ENCODE results near the gene NUDT19.
A peak's percentile ranks its signal among the peaks of the same experiment; 100 is the strongest.

The NUDT19 gene

DNA sequence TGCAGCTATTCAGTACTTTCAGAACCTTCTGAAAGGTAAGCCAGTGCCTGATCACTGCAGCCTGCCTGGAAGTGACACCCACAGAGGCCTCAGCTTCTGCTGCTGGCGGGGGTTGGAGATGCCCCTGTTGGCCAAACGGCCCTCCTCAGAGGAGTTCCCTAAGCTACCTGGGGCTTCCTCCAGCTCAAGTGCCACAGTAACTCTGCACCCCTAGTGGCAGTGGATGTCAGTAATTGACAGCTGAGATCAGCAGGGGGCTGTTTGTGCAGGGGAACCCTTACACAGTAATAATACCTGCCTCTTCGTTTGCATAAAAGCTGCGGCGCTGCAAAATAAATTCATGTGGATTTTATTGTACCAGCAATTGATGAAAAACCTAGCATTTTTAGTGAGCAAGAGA, 56.9 kb downstream of the NUDT19 start:
- no peak for DNase-seq
- Histone ChIP-seq H2AFZ (ENCODE audit: low read length) (no peak overlapping the region), H3K9me2 (replicated peaks; ENCODE audit: insufficient read depth, low read length) (no peaks in the 10 kb centered on the region), H3K27me3 (replicated peaks; ENCODE audit: insufficient read depth, low read length) (no peaks in the 10 kb centered on the region), H3K4me2 (ENCODE audit: low read depth, low read length) (no peak overlapping the region), H3K4me1 (ENCODE audit: low read length) (no peaks in the 10 kb centered on the region), H3K79me2 (ENCODE audit: low read length) (no peaks in the 10 kb centered on the region), H3K9me3 (replicated peaks; ENCODE audit: insufficient read depth, low read length) (no peaks in the 10 kb centered on the region), H3F3A (ENCODE audit: insufficient read depth, low read length) (no peaks in the 10 kb centered on the region), H3K36me3 (replicated peaks; ENCODE audit: insufficient read depth, low read length) (no peaks in the 10 kb centered on the region), H3K9ac (ENCODE audit: low read length) (no peak overlapping the region), H4K20me1 (ENCODE audit: insufficient read depth, low read length) (no peaks in the 10 kb centered on the region), H3K27ac (ENCODE audit: low read length) (no peak overlapping the region), H3K4me3 (ENCODE audit: low read length) (no peak overlapping the region)
- TF ChIP-seq EZH2phosphoT487 (IDR thresholded peaks at IDR 0.05; ENCODE audit: low read length) (no peak), EZH2 (optimal IDR thresholded peaks at IDR 0.05; ENCODE audit: low read depth, low read length) (no peak)
- TF ChIP-seq, protein P1, sequence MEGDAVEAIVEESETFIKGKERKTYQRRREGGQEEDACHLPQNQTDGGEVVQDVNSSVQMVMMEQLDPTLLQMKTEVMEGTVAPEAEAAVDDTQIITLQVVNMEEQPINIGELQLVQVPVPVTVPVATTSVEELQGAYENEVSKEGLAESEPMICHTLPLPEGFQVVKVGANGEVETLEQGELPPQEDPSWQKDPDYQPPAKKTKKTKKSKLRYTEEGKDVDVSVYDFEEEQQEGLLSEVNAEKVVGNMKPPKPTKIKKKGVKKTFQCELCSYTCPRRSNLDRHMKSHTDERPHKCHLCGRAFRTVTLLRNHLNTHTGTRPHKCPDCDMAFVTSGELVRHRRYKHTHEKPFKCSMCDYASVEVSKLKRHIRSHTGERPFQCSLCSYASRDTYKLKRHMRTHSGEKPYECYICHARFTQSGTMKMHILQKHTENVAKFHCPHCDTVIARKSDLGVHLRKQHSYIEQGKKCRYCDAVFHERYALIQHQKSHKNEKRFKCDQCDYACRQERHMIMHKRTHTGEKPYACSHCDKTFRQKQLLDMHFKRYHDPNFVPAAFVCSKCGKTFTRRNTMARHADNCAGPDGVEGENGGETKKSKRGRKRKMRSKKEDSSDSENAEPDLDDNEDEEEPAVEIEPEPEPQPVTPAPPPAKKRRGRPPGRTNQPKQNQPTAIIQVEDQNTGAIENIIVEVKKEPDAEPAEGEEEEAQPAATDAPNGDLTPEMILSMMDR (IDR thresholded peaks at IDR 0.05; ENCODE audit: low read length): 0 out of 2 replicates have a peak, but pooled peaks have one; percentile 19

DNA sequence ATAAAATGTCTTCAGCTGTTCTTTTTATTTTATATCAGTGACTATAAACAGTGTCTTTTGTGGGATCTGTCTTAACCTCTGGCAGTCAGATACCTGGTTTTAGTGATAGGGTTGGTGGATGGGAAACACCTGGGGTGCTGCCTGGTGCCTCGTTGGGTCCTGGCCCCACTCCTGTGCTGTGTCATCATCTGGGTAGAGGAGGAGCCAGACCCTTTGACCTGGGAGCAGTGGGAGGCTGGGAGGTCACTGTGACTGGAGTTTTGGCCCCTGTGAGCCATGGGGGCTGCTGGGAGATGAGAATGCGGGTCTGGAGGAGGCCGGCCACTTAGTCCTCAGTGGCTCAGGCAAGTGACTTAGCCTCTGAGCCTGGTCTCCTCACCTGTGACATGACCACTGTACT, 57.3 kb downstream of the NUDT19 start:
- Histone ChIP-seq H3K27ac (ENCODE audit: low read length) (no peak overlapping the region), H3K9me2 (replicated peaks; ENCODE audit: insufficient read depth, low read length) (no peaks in the 10 kb centered on the region), H3K4me3 (ENCODE audit: low read length) (no peak overlapping the region), H3K4me1 (ENCODE audit: low read length) (no peaks in the 10 kb centered on the region), H2AFZ (ENCODE audit: low read length) (no peak overlapping the region), H3K4me2 (ENCODE audit: low read depth, low read length) (no peak overlapping the region), H3K9ac (ENCODE audit: low read length) (no peak overlapping the region), H4K20me1 (ENCODE audit: insufficient read depth, low read length) (no peaks in the 10 kb centered on the region), H3K36me3 (replicated peaks; ENCODE audit: insufficient read depth, low read length) (no peaks in the 10 kb centered on the region), H3K27me3 (replicated peaks; ENCODE audit: insufficient read depth, low read length) (no peaks in the 10 kb centered on the region), H3K9me3 (replicated peaks; ENCODE audit: insufficient read depth, low read length) (no peaks in the 10 kb centered on the region), H3K79me2 (ENCODE audit: low read length) (no peaks in the 10 kb centered on the region), H3F3A (ENCODE audit: insufficient read depth, low read length) (no peaks in the 10 kb centered on the region)
- no peak for DNase-seq
- TF ChIP-seq, protein P1 (IDR thresholded peaks at IDR 0.05; ENCODE audit: low read length): no peak
- no peak for TF ChIP-seq EZH2 (optimal IDR thresholded peaks at IDR 0.05; ENCODE audit: low read depth, low read length)
- TF ChIP-seq EZH2phosphoT487 (IDR thresholded peaks at IDR 0.05; ENCODE audit: low read length): no peak

GRCh38 chr19:32749361-32749760, 57.7 kb downstream of the NUDT19 start:
- H3K4me2 ChIP-seq (ENCODE audit: low read depth, low read length): no peak overlapping the region
- no peak overlapping the region for H3K4me3 ChIP-seq (ENCODE audit: low read length)
- H3K9ac ChIP-seq (ENCODE audit: low read length): no peak overlapping the region
- H3K9me2 ChIP-seq (replicated peaks; ENCODE audit: insufficient read depth, low read length): no peaks in the 10 kb centered on the region
- no peaks in the 10 kb centered on the region for H3K27me3 ChIP-seq (replicated peaks; ENCODE audit: insufficient read depth, low read length)
- no peaks in the 10 kb centered on the region for H3K36me3 ChIP-seq (replicated peaks; ENCODE audit: insufficient read depth, low read length)
- no peaks in the 10 kb centered on the region for H3K4me1 ChIP-seq (ENCODE audit: low read length)
- no peaks in the 10 kb centered on the region for H3F3A ChIP-seq (ENCODE audit: insufficient read depth, low read length)
- no peak overlapping the region for H3K27ac ChIP-seq (ENCODE audit: low read length)
- no peak overlapping the region for H2AFZ ChIP-seq (ENCODE audit: low read length)
- no peaks in the 10 kb centered on the region for H3K9me3 ChIP-seq (replicated peaks; ENCODE audit: insufficient read depth, low read length)
- no peaks in the 10 kb centered on the region for H3K79me2 ChIP-seq (ENCODE audit: low read length)
- H4K20me1 ChIP-seq (ENCODE audit: insufficient read depth, low read length): no peaks in the 10 kb centered on the region
- no peak for TF ChIP-seq EZH2phosphoT487 (IDR thresholded peaks at IDR 0.05; ENCODE audit: low read length)
- TF ChIP-seq EZH2 (optimal IDR thresholded peaks at IDR 0.05; ENCODE audit: low read depth, low read length): no peak
- TF ChIP-seq, protein P1 (IDR thresholded peaks at IDR 0.05; ENCODE audit: low read length): no peak
- DNase-seq: no peak

All from MM.1S (cell line).